Stimulated activated CD8-positive, alpha-beta memory T cell treated with anti-CD3 and anti-CD28 coated beads, Interleukin-7, amount 100 ng/mL, for 48 hours (primary cell): ENCODE data around the gene HOXD8.

ENCODE experiments used
- DNase-seq, 2 donors: peaks; one replicate each; pipeline ENCODE4 v3.0.0-alpha.2; 2020; ENCODE audit warnings: low read depth in 1 of 2; ENCODE audit errors: extremely low read depth in 1 of 2

The HOXD8 gene

DNA sequence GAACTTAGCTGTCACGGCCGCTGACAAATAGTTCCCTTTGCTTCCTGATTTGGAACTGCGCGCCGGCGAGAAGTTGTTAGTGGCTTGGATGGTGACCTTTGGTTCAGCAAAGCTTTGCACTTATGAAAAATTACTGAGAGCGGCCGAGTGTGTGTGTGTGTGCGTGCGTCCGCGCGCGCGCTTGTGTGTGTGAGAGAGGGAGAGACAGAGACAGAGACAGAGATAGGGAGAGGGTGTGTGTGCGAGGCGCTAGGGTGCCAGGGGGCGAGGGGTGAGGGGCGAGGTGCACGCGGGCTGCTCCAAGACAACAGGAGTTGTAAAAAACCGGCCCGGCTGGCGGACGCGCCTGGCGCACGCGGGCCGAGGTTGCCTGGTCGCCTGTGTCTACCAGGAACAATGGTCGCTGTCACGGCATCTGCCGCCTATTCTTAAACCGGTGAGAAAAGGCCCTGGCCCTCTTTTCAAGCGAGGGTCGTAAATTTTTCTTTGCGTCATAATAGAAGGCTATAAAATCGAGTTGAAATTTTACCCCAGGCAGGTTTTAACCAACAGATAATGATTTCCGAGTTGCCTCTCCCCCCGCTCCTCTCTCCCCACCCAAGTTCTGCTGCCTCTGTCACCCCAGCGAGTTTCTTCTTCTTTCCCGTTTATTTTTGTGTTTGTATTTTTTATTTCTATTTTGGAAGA, 28.1 kb downstream of the HOXD8 start:
- no peak for DNase-seq

- no peak for DNase-seq
Measured at GRCh38 chr2:176158186-176158591, 28.7 kb downstream of the HOXD8 start.

- no peak for DNase-seq
Measured at GRCh38 chr2:176158855-176159662, 29.6 kb downstream of the HOXD8 start.

GRCh38 chr2:176159663-176160250, 30.3 kb downstream of the HOXD8 start:
- no peak for DNase-seq

- no peak for DNase-seq
Measured at GRCh38 chr2:176160251-176160985, 30.9 kb downstream of the HOXD8 start.

GRCh38 chr2:176160986-176161824, 31.7 kb downstream of the HOXD8 start:
- DNase-seq, result no peak

DNA sequence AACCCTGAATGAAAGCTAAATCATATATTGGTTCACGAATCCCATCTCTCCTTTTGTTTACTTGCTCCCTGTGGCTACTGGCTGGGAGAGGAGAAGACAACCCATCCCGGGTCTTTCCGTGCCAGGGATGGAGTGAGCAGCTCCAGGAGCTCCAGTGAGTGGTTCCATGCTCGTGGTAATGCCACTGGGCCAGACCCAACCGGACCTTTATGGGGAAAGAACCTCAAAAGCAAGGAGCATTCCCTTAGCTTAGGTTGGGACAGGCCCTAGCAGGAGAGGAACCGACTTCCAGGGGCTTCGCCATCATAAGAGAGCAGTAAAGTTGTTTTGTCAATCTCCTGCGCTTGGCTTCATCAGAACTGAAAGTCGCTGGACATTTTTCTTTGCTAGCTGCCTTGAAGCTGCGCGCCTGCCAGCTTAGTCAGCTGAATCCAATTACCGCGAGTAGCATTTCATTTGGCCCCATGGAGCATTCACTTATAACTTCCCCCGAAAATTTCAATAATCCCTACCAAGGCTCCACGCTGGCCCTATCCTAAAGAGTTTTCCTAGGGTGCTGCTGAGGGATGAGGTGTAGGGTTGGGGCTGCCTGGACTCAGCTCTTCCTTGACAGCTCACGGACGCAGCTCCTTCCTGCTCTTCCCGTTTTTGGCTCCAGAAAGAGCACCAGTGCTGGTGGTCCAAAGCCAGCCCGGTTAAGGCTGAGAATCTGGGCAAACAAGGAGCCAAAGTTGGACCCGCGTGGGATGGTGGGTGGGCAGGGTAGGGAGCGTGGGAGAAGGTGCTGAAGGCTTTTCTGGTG, 32.5 kb downstream of the HOXD8 start:
- no peak for DNase-seq

- DNase-seq, result no peak
Measured at GRCh38 chr2:176162911-176163671, 33.6 kb downstream of the HOXD8 start.

DNA sequence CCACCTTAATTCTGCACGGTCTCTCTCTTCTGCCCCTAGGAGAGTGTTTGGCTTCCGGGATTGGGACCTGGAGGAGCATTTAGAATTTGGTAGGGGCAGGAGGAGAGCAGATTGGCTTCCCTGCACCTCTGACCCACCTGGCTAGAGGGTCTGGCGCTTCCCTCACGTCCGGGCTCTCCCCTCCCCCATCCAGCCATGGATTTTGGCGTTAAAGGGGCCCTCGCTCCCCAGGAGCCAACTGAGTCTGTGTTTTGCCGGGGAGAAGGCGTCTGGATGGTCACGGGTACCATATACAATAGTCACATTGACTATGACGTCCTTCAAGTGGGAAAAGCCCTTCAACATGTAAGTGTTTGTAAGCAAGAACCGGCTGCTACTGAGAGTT, 34.2 kb downstream of the HOXD8 start:
- no peak for DNase-seq

GRCh38 chr2:176164201-176164600, 34.7 kb downstream of the HOXD8 start:
- DNase-seq, result no peak

DNA sequence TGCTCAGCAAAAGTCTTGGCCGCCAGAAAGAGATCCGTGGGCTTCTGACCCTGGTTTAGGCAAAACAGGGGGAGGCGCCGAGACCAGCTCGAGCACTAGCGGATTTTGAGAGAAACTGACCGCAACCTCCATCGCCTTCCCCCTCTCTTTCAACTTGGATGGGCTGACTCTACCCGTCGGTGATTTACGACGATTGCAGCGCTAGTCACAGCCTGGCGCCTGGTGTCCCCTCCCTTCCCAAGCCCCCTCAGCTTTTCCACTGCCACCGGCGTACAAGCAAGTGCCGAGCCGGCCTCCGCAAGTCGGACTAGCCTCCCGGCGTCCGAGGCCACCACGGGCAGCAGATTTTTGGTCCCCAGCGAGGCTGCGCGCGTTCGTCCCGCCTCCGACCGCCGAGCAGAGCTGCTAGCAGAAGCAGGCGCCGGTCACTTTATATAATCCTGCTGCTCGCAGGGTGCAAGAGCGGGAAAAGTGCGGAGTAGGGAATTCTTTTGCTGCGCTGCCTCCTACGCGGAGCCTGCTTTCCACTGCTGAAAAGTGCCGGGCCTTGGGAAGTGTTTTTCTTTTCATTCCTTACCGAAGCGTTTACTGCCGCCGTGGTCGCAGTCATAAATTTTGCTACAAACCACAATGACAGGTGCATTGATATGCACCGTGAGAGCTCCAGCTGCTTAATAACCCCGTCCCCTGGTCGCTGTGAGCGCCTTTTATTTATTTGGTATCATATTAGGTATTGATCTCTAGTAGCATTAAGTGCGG, 35.3 kb downstream of the HOXD8 start:
- no peak for DNase-seq

GRCh38 chr2:176165370-176166050, 36.0 kb downstream of the HOXD8 start:
- no peak for DNase-seq

GRCh38 chr2:176166272-176166671, 36.8 kb downstream of the HOXD8 start:
- no peak for DNase-seq

GRCh38 chr2:176167398-176167797, 37.9 kb downstream of the HOXD8 start:
- DNase-seq, result no peak

DNA sequence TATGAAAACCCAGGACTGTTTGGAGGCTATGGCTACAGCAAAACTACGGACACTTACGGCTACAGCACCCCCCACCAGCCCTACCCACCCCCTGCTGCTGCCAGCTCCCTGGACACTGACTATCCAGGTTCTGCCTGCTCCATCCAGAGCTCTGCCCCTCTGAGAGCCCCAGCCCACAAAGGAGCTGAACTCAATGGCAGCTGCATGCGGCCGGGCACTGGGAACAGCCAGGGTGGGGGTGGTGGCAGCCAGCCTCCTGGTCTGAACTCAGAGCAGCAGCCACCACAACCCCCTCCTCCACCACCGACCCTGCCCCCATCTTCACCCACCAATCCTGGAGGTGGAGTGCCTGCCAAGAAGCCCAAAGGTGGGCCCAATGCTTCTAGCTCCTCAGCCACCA, 39.7 kb downstream of the HOXD8 start:
- DNase-seq, result no peak

DNA sequence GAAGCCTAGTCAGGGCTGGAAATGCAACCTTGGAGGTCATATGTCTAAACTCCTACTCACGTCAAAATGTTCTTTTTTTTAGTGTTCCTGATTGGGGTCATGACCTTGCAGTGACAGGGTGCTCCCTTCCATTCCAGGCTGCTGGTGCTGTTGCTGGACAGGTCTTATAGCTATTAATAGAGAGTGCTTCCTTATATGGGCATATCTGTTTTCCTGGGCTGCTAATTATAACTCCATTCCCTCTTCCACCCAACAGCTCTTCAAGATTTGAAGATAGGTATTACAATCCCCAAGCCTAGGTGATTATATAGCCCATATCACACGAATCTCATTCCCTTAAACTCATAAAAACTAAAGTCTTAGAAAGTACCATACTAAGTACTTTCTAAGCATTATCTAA, 40.2 kb downstream of the HOXD8 start:
- DNase-seq, result no peak

GRCh38 chr2:176170602-176171305, 41.2 kb downstream of the HOXD8 start:
- no peak for DNase-seq
